HG03442 (cell line): ENCODE results near the gene CORO2B.

Experiments used
- ATAC-seq: cut with Tn5 transposase; IDR thresholded peaks from one replicate; pipeline ENCODE4 v1.9.1; 2021; ENCODE audit warnings: mild to moderate bottlenecking, moderate library complexity; ENCODE audit not compliant: unreplicated experiment

The CORO2B gene

GRCh38 chr15:68763063-68763462, 184.3 kb downstream of the CORO2B start:
- no peak for ATAC-seq

- no peak for ATAC-seq
Measured at GRCh38 chr15:68764090-68764489, 185.3 kb downstream of the CORO2B start.

- ATAC-seq = no peak
Measured at GRCh38 chr15:68765602-68766368, 187.0 kb downstream of the CORO2B start.

- no peak for ATAC-seq
Measured at GRCh38 chr15:68767833-68768232, 189.0 kb downstream of the CORO2B start.

GRCh38 chr15:68768321-68768720, 189.5 kb downstream of the CORO2B start:
- ATAC-seq = no peak

GRCh38 chr15:68769702-68770101, 190.9 kb downstream of the CORO2B start:
- no peak for ATAC-seq

GRCh38 chr15:68770216-68770615, 191.4 kb downstream of the CORO2B start:
- no peak for ATAC-seq

- no peak for ATAC-seq
Measured at GRCh38 chr15:68773036-68773435, 194.2 kb downstream of the CORO2B start.

- ATAC-seq = no peak
Measured at GRCh38 chr15:68774120-68774519, 195.3 kb downstream of the CORO2B start.

GRCh38 chr15:68774521-68775235, 195.9 kb downstream of the CORO2B start:
- ATAC-seq = no peak

GRCh38 chr15:68775236-68775577, 196.4 kb downstream of the CORO2B start:
- ATAC-seq = no peak

GRCh38 chr15:68775671-68776476, 197.1 kb downstream of the CORO2B start:
- no peak for ATAC-seq

GRCh38 chr15:68776477-68777270, 197.9 kb downstream of the CORO2B start:
- no peak for ATAC-seq
